ENCODE results near the gene TRAPPC14. TPM values are rescaled to one million over a fixed set of nuclear protein-coding genes. Genes with fewer than 3 reads are reported as not detected.

Gene TRAPPC14
- total and polyA plus RNA-seq, 9 of the 15 experiments (the other 6 are each of a cell fraction or from before 2014, with no cell fraction given): 0.42 to 45.9 (median 18.2) TPM

DNA sequence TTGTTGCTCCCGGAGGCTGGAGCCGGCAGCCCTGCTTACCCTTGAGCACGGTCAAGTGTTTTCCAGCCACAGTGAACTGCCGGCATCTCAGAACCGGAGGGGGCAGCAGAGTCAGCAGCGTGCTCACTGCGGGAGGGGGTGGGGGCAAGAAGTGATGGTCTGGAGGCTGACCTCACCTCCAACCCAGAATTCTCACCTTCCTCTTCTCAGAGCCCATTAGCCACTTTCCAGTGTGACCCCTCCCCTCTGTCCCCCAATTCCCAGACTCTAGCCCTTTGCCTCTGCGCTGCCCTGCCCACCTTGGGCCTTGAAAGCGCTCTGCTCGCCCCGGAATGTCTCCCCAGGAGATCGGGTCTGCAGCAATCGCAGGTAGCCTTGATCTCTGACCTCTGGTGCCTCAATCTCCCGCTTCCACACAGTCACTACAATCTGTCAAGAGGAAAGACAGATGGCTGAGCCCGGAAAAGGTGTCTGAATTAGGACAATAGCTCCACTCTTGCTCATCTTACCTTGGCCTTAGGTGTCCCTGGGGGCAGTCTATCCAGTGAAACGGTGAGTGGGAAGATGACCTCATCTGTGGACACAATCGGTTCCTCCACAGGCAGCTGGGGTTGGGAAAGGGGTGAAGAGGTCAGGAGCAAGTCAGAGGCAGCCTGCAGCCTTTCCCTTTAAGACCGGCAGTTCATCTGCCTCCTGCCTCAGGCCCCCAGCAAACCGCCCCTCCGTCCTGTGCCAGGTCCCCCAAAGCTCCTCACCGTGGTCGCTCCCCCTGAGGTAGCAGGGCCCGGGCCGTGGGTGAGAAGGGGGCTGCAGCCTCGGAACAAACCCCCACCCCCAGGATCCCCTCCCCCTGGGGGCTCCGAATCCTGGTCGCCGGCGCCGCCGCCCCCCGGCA, 942 bp downstream of the TRAPPC14 start (continued):
- TF ChIP-seq, protein P1, sequence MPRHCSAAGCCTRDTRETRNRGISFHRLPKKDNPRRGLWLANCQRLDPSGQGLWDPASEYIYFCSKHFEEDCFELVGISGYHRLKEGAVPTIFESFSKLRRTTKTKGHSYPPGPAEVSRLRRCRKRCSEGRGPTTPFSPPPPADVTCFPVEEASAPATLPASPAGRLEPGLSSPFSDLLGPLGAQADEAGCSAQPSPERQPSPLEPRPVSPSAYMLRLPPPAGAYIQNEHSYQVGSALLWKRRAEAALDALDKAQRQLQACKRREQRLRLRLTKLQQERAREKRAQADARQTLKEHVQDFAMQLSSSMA (CRISPR knock-in tag; IDR thresholded peaks at IDR 0.05): 0 out of 2 replicates have a peak, but pooled peaks have one; percentile 33
- peak; percentile 46 for TF ChIP-seq KDM5B (IDR thresholded peaks at IDR 0.05; ENCODE audit: insufficient replicate concordance, low read depth, low read length)
- TF ChIP-seq HDAC1 (IDR thresholded peaks at IDR 0.05): peak in 1 of 2 experiments; percentile 51; a peak in 1 of 4 replicates
- peak; percentile 16 for TF ChIP-seq HNRNPLL (IDR thresholded peaks at IDR 0.05; ENCODE audit: low read depth, low read length, poor library complexity, severe bottlenecking)
- 0 out of 2 replicates have a peak, but pooled peaks have one; percentile 28 for TF ChIP-seq ZNF217 (CRISPR knock-in tag; IDR thresholded peaks at IDR 0.05)
- no peak for TF ChIP-seq HMG20A (CRISPR knock-in tag; conservative IDR thresholded peaks at IDR 0.05)
- TF ChIP-seq ESRRA (IDR thresholded peaks at IDR 0.05; ENCODE audit: borderline replicate concordance, low read depth): peak; percentile 76; the same call in 1 of the 2 replicates
- TF ChIP-seq, protein P2, sequence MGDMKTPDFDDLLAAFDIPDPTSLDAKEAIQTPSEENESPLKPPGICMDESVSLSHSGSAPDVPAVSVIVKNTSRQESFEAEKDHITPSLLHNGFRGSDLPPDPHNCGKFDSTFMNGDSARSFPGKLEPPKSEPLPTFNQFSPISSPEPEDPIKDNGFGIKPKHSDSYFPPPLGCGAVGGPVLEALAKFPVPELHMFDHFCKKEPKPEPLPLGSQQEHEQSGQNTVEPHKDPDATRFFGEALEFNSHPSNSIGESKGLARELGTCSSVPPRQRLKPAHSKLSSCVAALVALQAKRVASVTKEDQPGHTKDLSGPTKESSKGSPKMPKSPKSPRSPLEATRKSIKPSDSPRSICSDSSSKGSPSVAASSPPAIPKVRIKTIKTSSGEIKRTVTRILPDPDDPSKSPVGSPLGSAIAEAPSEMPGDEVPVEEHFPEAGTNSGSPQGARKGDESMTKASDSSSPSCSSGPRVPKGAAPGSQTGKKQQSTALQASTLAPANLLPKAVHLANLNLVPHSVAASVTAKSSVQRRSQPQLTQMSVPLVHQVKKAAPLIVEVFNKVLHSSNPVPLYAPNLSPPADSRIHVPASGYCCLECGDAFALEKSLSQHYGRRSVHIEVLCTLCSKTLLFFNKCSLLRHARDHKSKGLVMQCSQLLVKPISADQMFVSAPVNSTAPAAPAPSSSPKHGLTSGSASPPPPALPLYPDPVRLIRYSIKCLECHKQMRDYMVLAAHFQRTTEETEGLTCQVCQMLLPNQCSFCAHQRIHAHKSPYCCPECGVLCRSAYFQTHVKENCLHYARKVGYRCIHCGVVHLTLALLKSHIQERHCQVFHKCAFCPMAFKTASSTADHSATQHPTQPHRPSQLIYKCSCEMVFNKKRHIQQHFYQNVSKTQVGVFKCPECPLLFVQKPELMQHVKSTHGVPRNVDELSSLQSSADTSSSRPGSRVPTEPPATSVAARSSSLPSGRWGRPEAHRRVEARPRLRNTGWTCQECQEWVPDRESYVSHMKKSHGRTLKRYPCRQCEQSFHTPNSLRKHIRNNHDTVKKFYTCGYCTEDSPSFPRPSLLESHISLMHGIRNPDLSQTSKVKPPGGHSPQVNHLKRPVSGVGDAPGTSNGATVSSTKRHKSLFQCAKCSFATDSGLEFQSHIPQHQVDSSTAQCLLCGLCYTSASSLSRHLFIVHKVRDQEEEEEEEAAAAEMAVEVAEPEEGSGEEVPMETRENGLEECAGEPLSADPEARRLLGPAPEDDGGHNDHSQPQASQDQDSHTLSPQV (IDR thresholded peaks at IDR 0.05): peak; percentile 18
- peak; percentile 8 to 40; a peak in 2 of 4 replicates for TF ChIP-seq RAD21 (CRISPR knock-in tag; conservative IDR thresholded peaks at IDR 0.05 in 1 of 2, IDR thresholded peaks at IDR 0.05 in 1 of 2)
- TF ChIP-seq MYC (IDR thresholded peaks at IDR 0.05; ENCODE audit: low read depth, low read length): peak; percentile 81
- TF ChIP-seq MYC (CRISPR knock-in tag; IDR thresholded peaks at IDR 0.05; ENCODE audit: borderline replicate concordance, low read depth): no peak
- 0 out of 2 replicates have a peak, but pooled peaks have one; percentile 33 for TF ChIP-seq NR2C1 (IDR thresholded peaks at IDR 0.05)
- TF ChIP-seq NR2C1 (tag; IDR thresholded peaks at IDR 0.05): peak; percentile 61; the same call in 1 of the 2 replicates
- TF ChIP-seq, protein P3, sequence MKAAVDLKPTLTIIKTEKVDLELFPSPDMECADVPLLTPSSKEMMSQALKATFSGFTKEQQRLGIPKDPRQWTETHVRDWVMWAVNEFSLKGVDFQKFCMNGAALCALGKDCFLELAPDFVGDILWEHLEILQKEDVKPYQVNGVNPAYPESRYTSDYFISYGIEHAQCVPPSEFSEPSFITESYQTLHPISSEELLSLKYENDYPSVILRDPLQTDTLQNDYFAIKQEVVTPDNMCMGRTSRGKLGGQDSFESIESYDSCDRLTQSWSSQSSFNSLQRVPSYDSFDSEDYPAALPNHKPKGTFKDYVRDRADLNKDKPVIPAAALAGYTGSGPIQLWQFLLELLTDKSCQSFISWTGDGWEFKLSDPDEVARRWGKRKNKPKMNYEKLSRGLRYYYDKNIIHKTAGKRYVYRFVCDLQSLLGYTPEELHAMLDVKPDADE (conservative IDR thresholded peaks at IDR 0.05; ENCODE audit: control insufficient read depth, low read depth, low read length): peak; percentile 41
- TF ChIP-seq FOXK2 (conservative IDR thresholded peaks at IDR 0.05 in 1 of 2, IDR thresholded peaks at IDR 0.05 in 1 of 2; ENCODE audit: low read depth in 2 of 2): peak; percentile 13 to 21; a peak in 2 of 4 replicates
- peak; percentile 32; the same call in 1 of the 2 replicates for TF ChIP-seq MTA3 (IDR thresholded peaks at IDR 0.05; ENCODE audit: borderline replicate concordance)
- peak in 1 of 2 experiments; percentile 58; a peak in 1 of 4 replicates for TF ChIP-seq SIN3A (IDR thresholded peaks at IDR 0.05; ENCODE audit: borderline replicate concordance in 2 of 2, control insufficient read depth in 1 of 2, low read depth in 2 of 2, low read length in 2 of 2)
- TF ChIP-seq ZNF41 (CRISPR knock-in tag; conservative IDR thresholded peaks at IDR 0.05): no peak
- no peak for TF ChIP-seq NFE2L1 (tag; IDR thresholded peaks at IDR 0.05; ENCODE audit: borderline replicate concordance, low read depth)
